ENCODE measurements around the gene INPP5J.

DNA sequence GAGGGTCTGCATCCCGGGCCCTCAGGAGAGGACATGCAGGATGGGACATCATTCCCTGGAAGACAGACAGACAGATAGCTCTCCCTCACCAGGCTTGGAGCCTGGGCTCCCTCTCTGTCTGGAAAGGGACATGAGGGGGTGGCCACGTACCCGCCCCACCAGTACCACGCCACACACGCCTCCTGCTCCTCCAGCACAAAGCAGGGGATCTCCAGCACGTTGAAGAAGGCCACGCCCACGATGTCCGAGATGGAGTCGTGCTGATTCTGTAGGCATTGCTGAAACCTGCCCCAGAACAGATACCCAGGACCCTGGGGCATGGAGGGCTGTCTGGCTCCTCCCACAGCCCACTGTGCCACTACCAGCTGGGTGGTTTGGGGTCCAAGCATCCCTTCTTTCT lies 15.4 kb downstream of the INPP5J start:
- no peak for TF ChIP-seq TAF1 (IDR thresholded peaks at IDR 0.05; ENCODE audit: borderline replicate concordance, low read depth, low read length)
- TF ChIP-seq POLR2A (IDR thresholded peaks at IDR 0.05; ENCODE audit: low read depth, low read length) = no peak
- no peak for TF ChIP-seq POLR2AphosphoS5 (IDR thresholded peaks at IDR 0.05; ENCODE audit: low read depth, low read length)
